ENCODE data around the gene NRXN3.

The NRXN3 gene

GRCh38 chr14:79730196-79730595 lies 1560.0 kb downstream of the NRXN3 start (continued):
- no peak for TF ChIP-seq ZSCAN4 (tag by site-specific recombination; IDR thresholded peaks at IDR 0.05)
- TF ChIP-seq HOXC10 (CRISPR knock-in tag; IDR thresholded peaks at IDR 0.05) = no peak
- no peak for TF ChIP-seq SALL2 (tag by site-specific recombination; IDR thresholded peaks at IDR 0.05; ENCODE audit: borderline replicate concordance)
- no peak for TF ChIP-seq ZNF837 (tag by site-specific recombination; IDR thresholded peaks at IDR 0.05)
- TF ChIP-seq ZNF112 (tag by site-specific recombination; IDR thresholded peaks at IDR 0.05) = no peak
- TF ChIP-seq REST (tag by site-specific recombination; IDR thresholded peaks at IDR 0.05) = no peak
- TF ChIP-seq ZNF248 (tag by site-specific recombination; IDR thresholded peaks at IDR 0.05) = no peak
- TF ChIP-seq GLIS1 (tag by site-specific recombination; IDR thresholded peaks at IDR 0.05) = no peak
- TF ChIP-seq ZNF426 (tag by site-specific recombination; IDR thresholded peaks at IDR 0.05) = no peak
- TF ChIP-seq ZNF211 (tag by site-specific recombination; IDR thresholded peaks at IDR 0.05; ENCODE audit: low read depth) = no peak
- TF ChIP-seq KLF16 (tag by site-specific recombination; IDR thresholded peaks at IDR 0.05) = no peak
- TF ChIP-seq ZNF629 (tag by site-specific recombination; IDR thresholded peaks at IDR 0.05) = no peak
- TF ChIP-seq ZSCAN5A (tag by site-specific recombination; IDR thresholded peaks at IDR 0.05) = no peak

- Histone ChIP-seq H3K4me1 (ENCODE audit: control insufficient read depth, insufficient read depth, low read length) (no peaks in the 10 kb centered on the region), H3K9me3 (ENCODE audit: control insufficient read depth, insufficient read depth, low read depth, low read length) (no peaks in the 10 kb centered on the region), H3K4me3 (ENCODE audit: low read depth, low read length) (no peak overlapping the region), H3K27ac (ENCODE audit: extremely low read depth, low read depth, low read length) (no peak overlapping the region), H3K36me3 (ENCODE audit: control insufficient read depth in 2 of 2, insufficient read depth in 1 of 2, low read length in 2 of 2) (no peaks in the 10 kb centered on the region)
- ChIA-PET POLR2A (no interaction called here), CTCF (no interaction called here)
- no peak for TF ChIP-seq ZNF585B (tag by site-specific recombination; IDR thresholded peaks at IDR 0.05)
- TF ChIP-seq ZSCAN4 (tag by site-specific recombination; IDR thresholded peaks at IDR 0.05) = no peak
- TF ChIP-seq ZNF26 (tag by site-specific recombination; IDR thresholded peaks at IDR 0.05) = no peak
- no peak for TF ChIP-seq ZNF654 (tag by site-specific recombination; IDR thresholded peaks at IDR 0.05; ENCODE audit: low read depth)
- TF ChIP-seq ZNF157 (tag by site-specific recombination; IDR thresholded peaks at IDR 0.05) = no peak
- TF ChIP-seq PRDM6 (tag by site-specific recombination; IDR thresholded peaks at IDR 0.05) = no peak
- no peak for TF ChIP-seq ZNF148 (tag by site-specific recombination; IDR thresholded peaks at IDR 0.05; ENCODE audit: borderline replicate concordance)
Measured at GRCh38 chr14:79730953-79731352, 1560.8 kb downstream of the NRXN3 start.
